Tibial nerve (tissue), 3 donors: Measurements from ENCODE around the gene FAM200B.

Source experiments
- POLR2A ChIP-seq, 2 donors: fragments of 450-650 bp; IDR thresholded peaks; one replicate each; pipeline ENCODE4 v1.6.1; 2017; ENCODE audit warnings: antibody characterized with exemption in 2 of 2, mild to moderate bottlenecking in 2 of 2, moderate library complexity in 2 of 2
- TF ChIP-seq, protein P1 (sequence below), 5 experiments: fragments of 200-600 bp in 3 of 5; fragments of 450-650 bp in 2 of 5; sonication (generic) in 3 of 5; IDR thresholded peaks; one replicate each; pipeline ENCODE4 v1.5.1; 2016 to 2019; ENCODE audit warnings: antibody characterized with exemption in 5 of 5, mild to moderate bottlenecking in 3 of 5, moderate library complexity in 2 of 5

DNA sequence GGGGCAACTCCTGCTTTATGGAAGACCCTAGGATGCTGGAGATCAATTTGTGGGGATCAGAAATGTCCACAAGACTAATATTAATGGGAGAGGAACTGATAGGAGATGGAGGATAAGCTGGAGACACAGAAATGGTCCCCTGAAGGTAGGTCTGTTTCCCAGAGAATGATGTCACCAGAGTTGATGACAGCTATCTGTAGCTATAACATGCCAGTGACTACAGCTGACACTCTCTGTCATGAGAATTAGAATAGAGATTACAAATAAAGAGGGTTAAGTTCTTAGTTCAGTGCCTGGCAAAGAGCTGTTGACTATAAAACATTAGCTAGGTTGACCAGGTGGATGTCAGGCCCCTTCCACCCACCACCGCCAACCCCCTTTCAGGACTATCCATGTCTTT lies 30.6 kb downstream of the FAM200B start:
- TF ChIP-seq, protein P1, sequence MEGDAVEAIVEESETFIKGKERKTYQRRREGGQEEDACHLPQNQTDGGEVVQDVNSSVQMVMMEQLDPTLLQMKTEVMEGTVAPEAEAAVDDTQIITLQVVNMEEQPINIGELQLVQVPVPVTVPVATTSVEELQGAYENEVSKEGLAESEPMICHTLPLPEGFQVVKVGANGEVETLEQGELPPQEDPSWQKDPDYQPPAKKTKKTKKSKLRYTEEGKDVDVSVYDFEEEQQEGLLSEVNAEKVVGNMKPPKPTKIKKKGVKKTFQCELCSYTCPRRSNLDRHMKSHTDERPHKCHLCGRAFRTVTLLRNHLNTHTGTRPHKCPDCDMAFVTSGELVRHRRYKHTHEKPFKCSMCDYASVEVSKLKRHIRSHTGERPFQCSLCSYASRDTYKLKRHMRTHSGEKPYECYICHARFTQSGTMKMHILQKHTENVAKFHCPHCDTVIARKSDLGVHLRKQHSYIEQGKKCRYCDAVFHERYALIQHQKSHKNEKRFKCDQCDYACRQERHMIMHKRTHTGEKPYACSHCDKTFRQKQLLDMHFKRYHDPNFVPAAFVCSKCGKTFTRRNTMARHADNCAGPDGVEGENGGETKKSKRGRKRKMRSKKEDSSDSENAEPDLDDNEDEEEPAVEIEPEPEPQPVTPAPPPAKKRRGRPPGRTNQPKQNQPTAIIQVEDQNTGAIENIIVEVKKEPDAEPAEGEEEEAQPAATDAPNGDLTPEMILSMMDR (IDR thresholded peaks at IDR 0.05): no peak
- no peak for TF ChIP-seq POLR2A (IDR thresholded peaks at IDR 0.05)
